Hepatic stellate cell (primary cell): Measurements from ENCODE around the gene VARS1.
"Not testable (repeated sequence)": the region's sequence is repeated elsewhere in the genome, so short reads cannot be mapped to it uniquely, and the experiment has no call there.

Experiments used
- DNase-seq: peaks from one replicate; pipeline ENCODE4 v3.0.0; 2011; ENCODE audit warnings: low spot score

Gene VARS1

DNA sequence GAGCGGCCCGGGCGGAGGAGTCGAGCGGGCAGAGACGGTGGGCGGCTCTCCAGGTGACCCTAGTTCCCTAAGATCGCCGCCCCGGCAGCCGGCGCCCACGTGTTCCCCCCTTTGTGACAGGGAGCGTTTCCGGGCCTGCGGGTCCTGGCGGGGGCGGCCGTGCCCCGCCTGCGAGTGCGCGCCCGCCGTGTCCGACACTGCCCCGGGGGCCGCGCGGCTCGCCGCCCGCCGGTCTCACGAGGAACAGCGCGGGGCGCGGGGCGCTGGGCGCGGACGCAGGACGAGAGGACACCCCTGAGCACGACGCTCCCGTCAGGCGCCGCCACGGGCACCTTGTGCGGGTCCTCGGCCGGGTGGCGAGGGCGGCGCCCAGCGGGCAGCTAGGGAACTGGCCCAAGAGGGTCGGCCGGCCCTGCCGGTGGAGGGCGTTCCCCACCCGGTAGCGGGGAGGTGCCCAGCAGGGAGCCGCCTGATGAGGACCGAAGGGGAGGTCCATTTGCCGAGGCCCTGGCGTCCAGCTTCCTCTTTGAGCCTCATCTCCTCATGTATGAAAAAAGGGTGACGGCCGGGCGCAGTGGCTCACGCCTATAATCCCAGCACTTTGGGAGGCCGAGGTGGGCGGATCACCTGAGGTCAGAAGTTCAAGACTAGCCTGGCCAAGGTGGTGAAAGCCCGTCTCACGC, at the start of gene VARS1:
VARS1 (minus strand) TSS at position 137 of the 683 bp plus-strand sequence. CDS start 535 bp downstream, outside the sequence.
- peak; percentile 97 for DNase-seq

- no peak for DNase-seq
These were observed 49.0 kb upstream of the VARS1 start for GRCh38 chr6:31844507-31844906.

- DNase-seq, result no peak
These were observed 46.5 kb upstream of the VARS1 start for GRCh38 chr6:31842053-31842452.

- not testable (repeated sequence) for DNase-seq
These were observed 44.2 kb upstream of the VARS1 start for GRCh38 chr6:31839779-31840126.

DNA sequence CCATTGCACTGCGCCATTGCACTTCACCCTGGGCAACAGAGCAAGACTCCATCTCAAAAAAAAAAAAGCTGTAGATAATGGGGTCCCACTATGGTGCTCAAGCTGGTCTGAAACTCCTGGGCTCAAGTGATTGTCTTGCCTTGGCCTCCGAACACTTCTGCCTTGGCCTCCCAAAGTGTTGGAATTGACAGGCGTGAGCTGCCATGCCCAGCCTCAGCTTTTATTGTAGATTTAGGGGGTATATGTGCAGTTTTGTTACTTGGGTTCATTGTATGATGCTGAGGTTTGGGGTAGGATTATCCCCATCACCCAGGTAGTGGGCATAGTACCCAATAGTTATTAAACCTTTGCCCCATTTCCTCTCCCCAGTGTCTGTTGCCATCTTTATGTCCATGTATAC, 43.4 kb upstream of the VARS1 start:
- DNase-seq, result no peak

DNA sequence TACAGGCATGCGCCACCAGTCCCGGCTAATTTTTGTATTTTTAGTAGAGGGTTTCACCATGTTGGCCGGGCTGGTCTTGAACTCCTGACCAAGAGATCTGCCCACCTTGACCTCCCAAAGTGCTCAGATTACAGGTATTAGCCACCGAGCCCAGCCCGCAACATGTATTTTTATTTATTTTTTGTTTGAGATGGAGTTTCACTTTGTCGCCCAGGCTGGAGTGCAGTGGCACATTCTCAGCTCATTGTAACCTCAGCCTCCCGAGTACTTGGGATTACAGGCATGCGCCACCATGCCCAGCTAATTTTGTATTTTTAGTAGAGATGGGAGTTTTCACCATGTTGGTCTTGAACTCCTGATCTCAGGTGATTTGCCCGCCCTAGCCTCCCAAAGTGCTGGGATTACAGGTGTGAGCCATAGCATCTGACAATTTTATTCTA, 42.6 kb upstream of the VARS1 start:
- DNase-seq, result not testable (repeated sequence)

DNA sequence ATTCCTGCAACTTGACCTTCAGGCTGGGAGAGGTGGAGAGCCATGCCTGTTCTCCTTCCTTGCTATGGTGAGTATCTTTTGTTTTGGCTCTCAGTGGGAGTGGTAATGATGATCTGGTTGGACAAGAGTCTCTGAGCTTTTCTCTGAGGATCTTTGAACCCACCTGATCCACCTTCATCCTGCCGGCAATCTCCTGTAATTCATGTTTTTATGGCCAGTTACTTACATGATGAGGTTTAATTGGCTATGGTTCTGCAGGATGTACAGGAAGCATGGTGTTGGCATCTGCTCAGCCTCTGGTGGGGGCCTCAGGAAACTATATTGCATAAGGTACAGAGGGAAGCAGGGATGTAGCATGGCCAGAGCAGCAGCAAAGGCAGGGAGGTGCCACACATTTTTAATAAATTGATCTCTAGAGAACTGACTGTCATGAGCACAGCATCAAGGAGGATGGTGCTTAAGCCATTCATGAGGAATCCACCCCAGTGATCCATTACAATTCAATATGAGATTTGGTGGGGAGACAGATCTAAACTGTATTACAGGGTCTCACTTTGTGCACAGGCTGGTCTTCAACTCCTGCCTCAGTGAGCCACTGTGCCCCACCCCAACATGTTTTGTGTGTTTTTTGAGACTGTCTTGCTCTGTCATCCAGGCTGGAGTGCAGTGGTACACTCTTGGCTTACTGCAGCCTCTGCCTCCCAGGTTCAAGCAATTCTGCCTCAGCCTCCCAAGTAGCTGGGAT, 42.0 kb upstream of the VARS1 start:
- DNase-seq, result no peak

DNA sequence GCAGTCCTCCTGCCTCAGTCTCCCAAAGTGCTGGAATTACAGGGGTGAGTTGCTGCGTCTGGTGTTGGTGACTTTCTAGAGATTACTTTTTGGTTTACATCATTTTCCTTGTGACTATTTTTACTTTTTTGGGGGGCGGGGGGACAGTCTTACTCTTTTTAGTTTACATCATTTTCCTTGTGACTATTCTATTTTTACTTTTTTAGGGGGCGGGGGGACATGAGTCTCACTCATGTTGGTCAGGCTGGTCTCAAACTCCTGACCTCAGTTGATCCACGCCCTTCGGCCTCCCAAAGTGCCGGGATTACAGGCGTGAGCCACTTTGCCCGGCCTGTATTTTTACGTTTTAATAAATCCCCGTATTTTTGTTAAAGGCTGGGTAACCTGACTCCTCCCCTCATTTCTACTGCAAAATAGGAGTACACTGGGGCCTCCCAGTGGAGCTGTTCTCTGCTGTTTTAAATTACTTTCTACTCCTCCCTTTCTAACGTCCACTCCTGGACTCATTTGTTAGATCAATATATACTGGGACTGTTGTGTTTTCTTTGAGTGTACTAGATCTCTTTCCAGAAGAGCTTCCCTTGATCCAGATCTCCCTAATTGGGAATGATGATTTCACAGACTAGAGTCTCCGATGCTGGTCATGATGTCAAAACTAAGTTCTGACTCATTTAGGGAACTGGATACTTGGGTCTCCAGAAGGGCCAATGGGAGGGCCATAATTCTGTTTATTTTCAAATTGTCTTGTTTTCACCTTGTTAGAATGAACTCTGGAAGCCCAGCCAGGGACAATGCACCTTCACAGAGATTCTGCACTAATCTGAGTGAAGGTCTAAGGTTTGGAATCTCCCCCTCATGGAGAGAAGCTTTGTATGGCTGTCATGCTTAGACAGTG, 41.2 kb upstream of the VARS1 start:
- DNase-seq, result peak; percentile 53

DNA sequence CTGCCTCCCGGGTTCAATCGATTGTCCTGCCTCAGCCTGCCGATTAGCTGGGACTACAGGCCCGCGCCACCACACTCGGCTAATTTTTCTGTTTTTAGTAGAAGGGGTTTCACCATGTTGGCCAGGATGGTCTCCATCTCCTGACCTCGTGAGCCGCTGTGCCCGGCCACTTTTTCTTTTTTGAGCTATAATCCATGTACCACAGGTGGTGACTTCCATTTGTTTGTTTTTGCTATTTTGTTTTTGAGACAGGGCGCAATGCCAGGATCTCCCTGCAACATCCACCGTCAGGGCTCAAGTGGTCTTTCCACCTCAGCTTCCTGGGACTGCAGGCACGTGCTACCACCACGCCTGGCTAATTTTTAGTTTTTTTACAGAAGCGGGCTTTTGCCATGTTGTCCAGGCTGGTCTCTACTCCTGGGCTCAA, 40.5 kb upstream of the VARS1 start:
- DNase-seq, result no peak

- DNase-seq, result peak; percentile 93
These were observed 39.1 kb upstream of the VARS1 start for GRCh38 chr6:31834367-31835250.

GRCh38 chr6:31831350-31832215, 36.0 kb upstream of the VARS1 start:
- no peak for DNase-seq

DNA sequence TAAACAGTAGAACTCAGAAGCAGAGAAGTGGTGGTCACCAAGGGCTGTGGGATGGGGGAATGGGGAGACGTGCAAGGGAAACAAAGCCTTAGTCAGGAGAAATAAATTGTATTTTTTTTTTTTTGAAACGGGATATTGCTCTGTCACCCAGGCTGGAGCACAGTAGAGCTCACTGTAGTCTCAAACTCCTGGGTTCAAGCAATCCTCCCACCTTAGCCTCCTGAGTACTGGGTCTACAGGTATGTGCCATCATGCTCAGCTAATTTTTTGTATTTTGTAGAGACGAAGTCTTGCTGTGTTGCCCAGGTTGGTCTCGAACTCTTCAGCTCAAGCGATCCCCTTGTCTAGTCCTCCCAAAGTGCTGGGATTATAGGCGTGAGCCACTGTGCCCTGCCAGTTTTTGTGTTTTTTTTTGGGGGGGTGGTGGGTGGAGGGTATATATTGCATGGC, 35.4 kb upstream of the VARS1 start:
- no peak for DNase-seq

- DNase-seq, result peak; percentile 49
These were observed 34.2 kb upstream of the VARS1 start for GRCh38 chr6:31829633-31830283.

- DNase-seq, result peak; percentile 99
These were observed 31.9 kb upstream of the VARS1 start, which contains the start of gene HSPA1B for GRCh38 chr6:31827286-31828079. TSS of gene HSPA1B (plus strand) at chr6:31827738. CDS start at chr6:31827951, 213 bp downstream.

GRCh38 chr6:31826793-31827285, 31.3 kb upstream of the VARS1 start:
- peak; percentile 81 for DNase-seq

DNA sequence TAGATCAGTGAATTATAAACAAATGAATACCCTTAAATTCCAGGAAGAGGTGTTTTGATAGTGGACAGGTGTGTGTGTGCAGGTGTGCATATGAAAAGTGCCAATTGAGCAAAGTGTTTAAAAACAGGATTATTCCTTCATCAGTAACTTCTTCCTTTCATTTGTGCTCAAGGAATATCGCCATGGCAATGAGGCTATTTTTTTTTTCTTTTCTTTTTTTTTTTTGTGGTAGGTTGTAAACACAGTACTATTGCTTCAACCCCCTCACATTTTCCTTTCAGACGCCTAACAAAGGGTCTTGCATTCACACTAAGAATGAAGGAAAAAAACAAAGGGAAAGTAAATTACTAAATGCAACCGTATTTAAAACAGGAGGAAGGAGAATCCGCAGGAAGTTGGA, 30.0 kb upstream of the VARS1 start:
- DNase-seq, result no peak

DNA sequence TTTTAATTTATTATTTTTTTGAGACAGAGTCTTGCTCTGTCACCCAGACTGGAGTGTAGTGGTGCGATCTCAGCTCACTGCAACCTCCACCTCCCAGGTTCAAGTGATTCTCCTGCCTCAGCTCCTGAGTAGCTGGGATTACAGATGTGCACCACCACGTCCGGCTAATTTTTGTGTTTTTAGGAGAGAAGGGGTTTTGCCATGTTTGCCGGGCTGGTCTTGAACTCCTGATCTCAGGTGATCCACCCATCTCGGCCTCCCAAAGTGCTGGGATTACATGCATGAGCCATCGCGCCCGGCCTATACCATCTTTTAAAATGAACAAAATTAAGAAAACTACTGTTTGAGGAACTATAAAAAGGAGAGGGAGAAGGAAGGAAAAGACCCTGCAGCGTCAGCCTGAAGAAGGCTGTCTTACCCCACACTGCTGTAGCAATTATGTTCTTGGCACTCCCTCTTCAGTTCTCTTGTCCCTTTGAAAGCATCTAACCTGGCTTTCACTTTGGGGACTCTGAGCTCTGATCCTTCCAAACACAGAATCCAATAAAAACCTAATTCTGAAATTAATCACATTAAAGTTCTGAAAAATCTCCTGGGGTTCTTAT, 28.1 kb upstream of the VARS1 start:
- not testable (repeated sequence) for DNase-seq
